Melanocyte of skin (primary cell): ENCODE measurements around the gene AKIP1. TPM values are rescaled to one million over a fixed set of nuclear protein-coding genes. Genes with fewer than 3 reads are reported as not detected.

Experiments used
- small RNA-seq, 2 donors: library from RNA; depleted of rRNA; stranded (forward); fragments of <200 nt; gene quantifications; one replicate each; pipeline ENCODE3, GENCODE V24; 2012
- total RNA-seq, 2 donors: library from RNA; depleted of rRNA; stranded (reverse); fragments of >200 nt; gene quantifications; 2 replicates each; pipeline ENCODE4 v1.2.3, GENCODE V29; 2012

Gene AKIP1, protein sequence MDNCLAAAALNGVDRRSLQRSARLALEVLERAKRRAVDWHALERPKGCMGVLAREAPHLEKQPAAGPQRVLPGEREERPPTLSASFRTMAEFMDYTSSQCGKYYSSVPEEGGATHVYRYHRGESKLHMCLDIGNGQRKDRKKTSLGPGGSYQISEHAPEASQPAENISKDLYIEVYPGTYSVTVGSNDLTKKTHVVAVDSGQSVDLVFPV
- total RNA-seq, result 10 to 100 TPM; 31.7 to 36.3 TPM

GRCh38 chr11:8911029-8911823 is at the start of gene AKIP1:
Gene AKIP1 (plus strand): TSS chr11:8911189. CDS start chr11:8911450, 261 bp downstream.

DNA sequence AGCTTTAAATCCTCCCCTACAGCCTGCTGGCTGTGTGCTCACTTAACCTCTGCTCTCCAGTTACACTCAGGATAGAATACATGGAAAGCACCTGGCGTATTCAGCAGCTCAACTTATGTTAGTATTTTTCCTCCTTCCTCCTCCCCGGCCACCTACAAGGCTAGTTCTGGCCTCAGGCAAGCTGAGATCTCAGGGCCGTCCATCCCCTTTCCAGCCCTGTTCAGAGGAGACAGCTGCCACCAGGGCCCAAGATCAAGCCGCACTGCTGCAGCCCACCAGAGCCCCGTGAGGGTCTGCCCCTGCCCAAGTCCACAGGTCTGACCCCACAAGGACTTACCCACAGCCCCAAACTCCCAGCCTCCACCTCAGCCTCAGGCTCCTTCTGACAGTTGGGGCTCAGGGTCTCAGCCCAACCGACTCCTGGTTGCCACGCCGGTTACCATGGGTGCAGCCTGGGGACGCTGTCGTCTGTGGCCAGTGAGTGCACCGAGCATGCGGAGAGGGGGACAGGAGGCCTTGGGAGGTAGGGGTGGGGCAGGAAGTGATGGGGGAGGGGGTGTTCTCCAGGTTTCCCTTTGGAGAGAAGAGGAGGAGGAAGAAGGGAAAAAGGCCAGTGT is 21.7 kb downstream of the AKIP1 start, which contains the start of gene C11orf16:
TSS of gene C11orf16 (minus strand) at position 384 of the 617 bp plus-strand sequence. CDS start 639 bp downstream, outside the sequence.

GRCh38 chr11:8942518-8943066 is 31.6 kb downstream of the AKIP1 start, which contains the start of gene ASCL3:
Gene ASCL3 (minus strand): TSS chr11:8943016. CDS start chr11:8938161, 4,855 bp downstream.

DNA sequence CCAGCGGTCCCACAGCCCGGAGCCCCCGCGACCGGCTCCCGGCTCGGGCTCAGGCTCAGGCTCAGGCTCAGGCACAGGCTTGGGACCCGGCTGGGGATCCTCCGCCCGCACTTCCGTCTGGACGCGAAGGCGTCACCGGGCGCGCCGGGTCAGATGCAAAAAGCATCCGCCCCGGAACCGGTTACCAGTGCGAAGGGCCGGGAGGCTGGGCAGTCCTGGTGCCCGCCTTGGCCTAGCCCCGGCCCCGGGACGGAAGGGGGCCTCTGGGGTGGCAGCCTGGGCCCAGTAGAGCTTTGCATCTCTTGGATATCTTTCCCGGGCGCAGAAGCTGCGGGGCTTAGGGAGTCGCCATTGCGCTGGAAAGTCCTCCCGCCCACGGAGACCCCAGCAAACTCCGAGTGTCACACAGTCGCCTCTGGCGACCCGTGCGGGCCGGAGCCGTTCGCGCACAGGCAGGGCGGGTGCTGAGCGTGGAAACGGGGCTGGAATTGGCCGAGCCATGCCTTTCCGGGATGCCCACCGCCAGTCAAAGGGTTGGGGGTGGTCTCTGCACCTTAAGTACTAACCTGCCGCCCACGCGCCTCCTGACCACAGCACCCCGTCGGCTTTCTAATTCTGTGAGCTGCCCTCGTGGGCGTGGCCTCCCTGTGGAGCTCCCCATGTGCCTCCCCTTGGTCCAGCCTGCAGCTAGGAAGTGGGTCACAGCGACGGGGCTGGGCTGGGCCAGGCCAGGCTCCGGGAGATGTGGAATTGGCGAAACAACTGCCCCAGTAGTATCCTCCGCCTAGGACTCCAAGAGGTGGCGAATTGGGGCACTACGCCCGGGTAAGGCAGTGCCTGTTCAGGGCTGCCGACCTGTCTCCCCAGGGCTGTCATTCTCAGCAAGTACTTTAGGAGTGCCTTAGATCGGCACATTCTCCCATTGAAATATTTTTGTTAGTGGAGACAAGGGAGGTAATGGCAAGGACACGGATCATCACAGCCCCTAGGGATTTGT is 53.6 kb downstream of the AKIP1 start, which contains the start of gene TMEM9B:
TSS of gene TMEM9B (minus strand) at position 119 of the 997 bp plus-strand sequence. CDS start 129 bp downstream, outside the sequence.

Small RNA genes within 50 kb of the gene (small RNA-seq; reads per million reads assigned to genes)
- 0 reads per million in 2 donors for gene RF00019

Other genes with a start within 250 kb of the AKIP1 start
- gene TRIM66, start 228.5 kb upstream of the AKIP1 start, total RNA-seq, result 10 to 100 TPM in 1 of 2 donors, 1 to 10 TPM in 1; 9.6 to 10.3 TPM
- gene RPL27A, start 228.4 kb upstream of the AKIP1 start, total RNA-seq, result 100 to 1,000 TPM; 322 to 596 TPM
- not detected for gene C11orf16, start 21.8 kb downstream of the AKIP1 start, total RNA-seq
- not detected for gene ASCL3, start 31.8 kb downstream of the AKIP1 start, total RNA-seq
- gene TMEM9B, start 53.3 kb downstream of the AKIP1 start, total RNA-seq, result 10 to 100 TPM; 24.1 to 31.0 TPM
- gene NRIP3, start 92.8 kb downstream of the AKIP1 start, total RNA-seq, result 10 to 100 TPM; 13.4 to 13.7 TPM
- 10 to 100 TPM in 1 of 2 donors, 1 to 10 TPM in 1; 2.1 to 15.7 TPM for gene SCUBE2, start 180.4 kb downstream of the AKIP1 start, total RNA-seq